ENCODE data around the gene ADCY2. TPM values are rescaled to one million over a fixed set of nuclear protein-coding genes. Genes with fewer than 3 reads are reported as not detected.
A peak's percentile ranks its signal among the peaks of the same experiment; 100 is the strongest.
"Not testable (repeated sequence)": the region's sequence is repeated elsewhere in the genome, so short reads cannot be mapped to it uniquely, and the experiment has no call there.

Gene ADCY2
- total and polyA plus RNA-seq, 4 donors, result 25.4 to 145 (median 71.1) TPM

DNA sequence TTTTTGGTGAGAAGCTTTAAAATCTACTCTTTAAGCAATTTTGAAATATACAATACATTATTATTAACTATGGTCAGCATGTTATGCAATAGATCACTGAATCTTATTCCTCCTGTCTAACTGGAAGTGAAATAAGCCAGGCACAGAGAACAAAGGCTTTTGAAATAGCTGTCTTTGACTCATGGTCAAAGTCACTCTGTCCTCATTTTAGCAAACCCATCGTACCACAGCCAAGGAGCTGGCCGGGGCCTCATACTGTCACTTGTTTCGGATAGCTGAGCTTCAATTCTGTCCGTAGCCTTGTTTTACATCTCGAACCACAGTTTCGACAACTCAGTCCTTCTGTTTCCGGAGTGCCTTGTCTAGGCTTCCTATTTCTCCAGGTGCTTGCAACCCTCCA, 19.2 kb downstream of the ADCY2 start:
- H3K36me3 ChIP-seq (ENCODE audit: control insufficient read depth, insufficient read depth, low read length), result peaks cover 11% of the 10 kb centered on the region
- WGBS (ENCODE audit: insufficient coverage), result 83% methylated on average over 7 of the region's 7 CpGs
- no peaks in the 10 kb centered on the region for H3K27me3 ChIP-seq (ENCODE audit: control insufficient read depth, insufficient read depth, low read length)
- peaks cover 33% of the 10 kb centered on the region for H3K4me1 ChIP-seq (ENCODE audit: control insufficient read depth, insufficient read depth, low read length)
- H3K27ac ChIP-seq (ENCODE audit: low read depth, low read length), result no peak overlapping the region
- H3K9me3 ChIP-seq (ENCODE audit: control insufficient read depth, insufficient read depth, low read length), result no peaks in the 10 kb centered on the region
- H3K4me3 ChIP-seq (ENCODE audit: low read depth, low read length), result no peak overlapping the region
- DNase-seq (ENCODE audit: low read depth in 4 of 6, low spot score in 6 of 6), result no peak

DNA sequence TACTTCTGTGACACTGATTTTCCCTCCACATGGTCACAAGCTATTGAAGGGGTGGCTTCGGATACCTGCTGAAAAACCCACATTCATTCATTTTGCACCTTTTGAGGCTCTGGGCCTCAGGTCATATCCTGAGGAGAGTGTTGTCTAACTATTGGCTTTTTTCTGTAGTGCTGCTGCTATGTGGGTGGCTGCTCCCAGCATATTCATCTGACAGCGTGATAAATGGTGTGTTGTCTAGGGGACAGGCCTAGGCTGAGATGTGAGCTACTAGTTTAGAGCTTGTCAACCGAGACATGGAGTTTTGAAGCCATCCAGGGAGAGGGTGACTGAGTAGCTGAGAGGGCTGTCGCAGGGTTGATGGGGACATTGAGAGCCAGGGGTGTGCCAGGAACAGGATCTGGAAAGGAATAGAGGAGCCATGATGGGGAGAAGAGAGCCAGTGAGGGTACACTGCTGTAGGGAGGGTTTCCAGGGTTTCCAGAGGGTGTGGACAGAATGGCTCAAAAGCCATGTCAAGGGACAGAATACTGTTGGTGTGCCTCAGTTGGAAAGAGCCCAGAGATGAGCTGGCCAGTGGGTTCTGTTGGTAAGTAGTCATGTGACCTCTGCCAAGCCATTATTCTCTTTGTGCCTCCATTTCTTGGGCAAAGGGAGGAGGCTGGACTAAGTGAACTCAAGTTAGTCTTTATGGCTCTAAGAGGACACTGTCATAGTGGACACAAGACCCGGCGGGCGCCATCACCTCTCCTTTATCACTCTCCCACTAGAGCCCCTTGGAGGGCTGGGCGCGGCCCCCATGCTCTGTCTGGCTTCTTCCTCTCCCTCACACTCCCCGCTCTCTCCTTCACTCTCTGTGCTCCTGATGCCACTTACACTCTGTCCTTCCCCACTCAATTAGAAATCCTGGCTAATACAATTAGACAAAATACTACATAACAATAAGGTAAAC, 19.9 kb downstream of the ADCY2 start:
- Histone ChIP-seq H3K4me1 (ENCODE audit: control insufficient read depth, insufficient read depth, low read length) (peaks cover 38% of the 10 kb centered on the region), H3K27ac (ENCODE audit: low read depth, low read length) (no peak overlapping the region), H3K4me3 (ENCODE audit: low read depth, low read length) (no peak overlapping the region), H3K27me3 (ENCODE audit: control insufficient read depth, insufficient read depth, low read length) (no peaks in the 10 kb centered on the region), H3K36me3 (ENCODE audit: control insufficient read depth, insufficient read depth, low read length) (peaks cover 11% of the 10 kb centered on the region), H3K9me3 (ENCODE audit: control insufficient read depth, insufficient read depth, low read length) (no peaks in the 10 kb centered on the region)
- DNase-seq (ENCODE audit: low read depth in 4 of 6, low spot score in 6 of 6), result no peak
- WGBS (ENCODE audit: insufficient coverage), result 89% methylated on average over 6 of the region's 10 CpGs

GRCh38 chr5:7418276-7418675, 22.3 kb downstream of the ADCY2 start:
- peaks cover 11% of the 10 kb centered on the region for H3K36me3 ChIP-seq (ENCODE audit: control insufficient read depth, insufficient read depth, low read length)
- H3K4me3 ChIP-seq (ENCODE audit: low read depth, low read length), result no peak overlapping the region
- H3K27me3 ChIP-seq (ENCODE audit: control insufficient read depth, insufficient read depth, low read length), result no peaks in the 10 kb centered on the region
- H3K9me3 ChIP-seq (ENCODE audit: control insufficient read depth, insufficient read depth, low read length), result no peaks in the 10 kb centered on the region
- 100% methylated on average over 1 of the region's 3 CpGs for WGBS (ENCODE audit: insufficient coverage)
- no peak for DNase-seq (ENCODE audit: low read depth in 4 of 6, low spot score in 6 of 6)
- peaks cover 24% of the 10 kb centered on the region for H3K4me1 ChIP-seq (ENCODE audit: control insufficient read depth, insufficient read depth, low read length)
- H3K27ac ChIP-seq (ENCODE audit: low read depth, low read length), result no peak overlapping the region

DNA sequence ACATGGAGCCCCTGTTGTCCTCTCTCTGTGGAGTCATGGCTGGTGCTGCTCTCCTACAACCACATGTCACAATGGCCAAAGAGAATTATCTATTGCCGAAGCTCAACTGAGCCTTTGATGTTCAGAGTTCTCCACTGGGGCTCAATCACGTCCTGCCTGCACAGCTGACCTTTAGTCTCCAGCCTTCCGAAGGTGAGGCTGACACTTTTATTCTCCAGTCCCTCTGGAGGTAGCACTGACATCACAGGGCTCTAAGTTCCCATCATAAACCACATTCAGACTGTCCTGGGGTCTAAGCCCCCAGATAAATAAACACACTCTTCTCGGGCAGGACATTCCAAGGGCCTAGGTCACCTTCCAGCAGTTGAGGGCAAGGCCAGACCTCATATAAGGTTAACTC, 23.4 kb downstream of the ADCY2 start:
- Histone ChIP-seq H3K36me3 (ENCODE audit: control insufficient read depth, insufficient read depth, low read length) (peaks cover 11% of the 10 kb centered on the region), H3K27me3 (ENCODE audit: control insufficient read depth, insufficient read depth, low read length) (no peaks in the 10 kb centered on the region), H3K4me3 (ENCODE audit: low read depth, low read length) (no peak overlapping the region), H3K27ac (ENCODE audit: low read depth, low read length) (no peak overlapping the region), H3K9me3 (ENCODE audit: control insufficient read depth, insufficient read depth, low read length) (no peaks in the 10 kb centered on the region), H3K4me1 (ENCODE audit: control insufficient read depth, insufficient read depth, low read length) (peaks cover 24% of the 10 kb centered on the region)
- WGBS (ENCODE audit: insufficient coverage), result 48% methylated on average over 4 of the region's 4 CpGs
- no peak for DNase-seq (ENCODE audit: low read depth in 4 of 6, low spot score in 6 of 6)

GRCh38 chr5:7419846-7420245, 23.9 kb downstream of the ADCY2 start:
- H3K27me3 ChIP-seq (ENCODE audit: control insufficient read depth, insufficient read depth, low read length), result no peaks in the 10 kb centered on the region
- H3K4me3 ChIP-seq (ENCODE audit: low read depth, low read length), result no peak overlapping the region
- H3K27ac ChIP-seq (ENCODE audit: low read depth, low read length), result peak overlapping the region; percentile 58
- no peak for DNase-seq (ENCODE audit: low read depth in 4 of 6, low spot score in 6 of 6)
- no peaks in the 10 kb centered on the region for H3K9me3 ChIP-seq (ENCODE audit: control insufficient read depth, insufficient read depth, low read length)
- peaks cover 11% of the 10 kb centered on the region for H3K36me3 ChIP-seq (ENCODE audit: control insufficient read depth, insufficient read depth, low read length)
- WGBS (ENCODE audit: insufficient coverage), result 26% methylated on average over 5 of the region's 12 CpGs
- H3K4me1 ChIP-seq (ENCODE audit: control insufficient read depth, insufficient read depth, low read length), result peaks cover 26% of the 10 kb centered on the region

- H3K9me3 ChIP-seq (ENCODE audit: control insufficient read depth, insufficient read depth, low read length), result no peaks in the 10 kb centered on the region
- no peaks in the 10 kb centered on the region for H3K27me3 ChIP-seq (ENCODE audit: control insufficient read depth, insufficient read depth, low read length)
- H3K4me1 ChIP-seq (ENCODE audit: control insufficient read depth, insufficient read depth, low read length), result peaks cover 27% of the 10 kb centered on the region
- 0% methylated on average over 4 of the region's 10 CpGs for WGBS (ENCODE audit: insufficient coverage)
- peaks cover 11% of the 10 kb centered on the region for H3K36me3 ChIP-seq (ENCODE audit: control insufficient read depth, insufficient read depth, low read length)
- peak in 1 of 6 donors; percentile 57 for DNase-seq (ENCODE audit: low read depth in 4 of 6, low spot score in 6 of 6)
- H3K27ac ChIP-seq (ENCODE audit: low read depth, low read length), result peak overlapping the region; percentile 58
- H3K4me3 ChIP-seq (ENCODE audit: low read depth, low read length), result no peak overlapping the region
Measured at GRCh38 chr5:7420510-7421280, 24.8 kb downstream of the ADCY2 start.

- Histone ChIP-seq H3K36me3 (ENCODE audit: control insufficient read depth, insufficient read depth, low read length) (peaks cover 7% of the 10 kb centered on the region), H3K27ac (ENCODE audit: low read depth, low read length) (peak overlapping the region; percentile 78), H3K4me1 (ENCODE audit: control insufficient read depth, insufficient read depth, low read length) (peaks cover 27% of the 10 kb centered on the region), H3K4me3 (ENCODE audit: low read depth, low read length) (no peak overlapping the region), H3K9me3 (ENCODE audit: control insufficient read depth, insufficient read depth, low read length) (no peaks in the 10 kb centered on the region), H3K27me3 (ENCODE audit: control insufficient read depth, insufficient read depth, low read length) (no peaks in the 10 kb centered on the region)
- DNase-seq (ENCODE audit: low read depth in 4 of 6, low spot score in 6 of 6), result peak in 2 of 6 donors; percentile 69 to 71
- 33% methylated on average over 1 of the region's 6 CpGs for WGBS (ENCODE audit: insufficient coverage)
Measured at GRCh38 chr5:7422316-7423106, 26.6 kb downstream of the ADCY2 start.

- not testable (repeated sequence) for DNase-seq (ENCODE audit: low read depth in 4 of 6, low spot score in 6 of 6); H3K36me3 ChIP-seq (ENCODE audit: control insufficient read depth, insufficient read depth, low read length); H3K27me3 ChIP-seq (ENCODE audit: control insufficient read depth, insufficient read depth, low read length); H3K9me3 ChIP-seq (ENCODE audit: control insufficient read depth, insufficient read depth, low read length); H3K4me3 ChIP-seq (ENCODE audit: low read depth, low read length)
- Histone ChIP-seq H3K4me1 (ENCODE audit: control insufficient read depth, insufficient read depth, low read length) (peaks cover 27% of the 10 kb centered on the region), H3K27ac (ENCODE audit: low read depth, low read length) (peak overlapping the region; percentile 78)
- 57% methylated on average over 1 of the region's 2 CpGs for whole genome bisulfite sequencing (ENCODE audit: insufficient coverage)
Measured at GRCh38 chr5:7423231-7423630, 27.3 kb downstream of the ADCY2 start.

GRCh38 chr5:7425830-7426229, 29.9 kb downstream of the ADCY2 start:
- H3K4me3 ChIP-seq (ENCODE audit: low read depth, low read length), result no peak overlapping the region
- H3K36me3 ChIP-seq (ENCODE audit: control insufficient read depth, insufficient read depth, low read length), result no peaks in the 10 kb centered on the region
- H3K9me3 ChIP-seq (ENCODE audit: control insufficient read depth, insufficient read depth, low read length), result no peaks in the 10 kb centered on the region
- no peak overlapping the region for H3K27ac ChIP-seq (ENCODE audit: low read depth, low read length)
- DNase-seq (ENCODE audit: low read depth in 4 of 6, low spot score in 6 of 6), result peak in 1 of 6 donors; percentile 19
- WGBS (ENCODE audit: insufficient coverage), result no CpG with 5 or more reads among the region's 2 CpGs
- peaks cover 13% of the 10 kb centered on the region for H3K4me1 ChIP-seq (ENCODE audit: control insufficient read depth, insufficient read depth, low read length)
- H3K27me3 ChIP-seq (ENCODE audit: control insufficient read depth, insufficient read depth, low read length), result no peaks in the 10 kb centered on the region
